Sigmoid colon (tissue), 7 donors: Measurements from ENCODE around the gene TRIO. TPM values are rescaled to one million over a fixed set of nuclear protein-coding genes. Genes with fewer than 3 reads are reported as not detected.

Source experiments
- DNase-seq: peaks from one replicate; pipeline ENCODE4 v3.0.0-alpha.2; 2019
- H3K27ac ChIP-seq, 4 donors: fragments of 200-600 bp; sonication (generic); one replicate each; pipeline ENCODE4 v1.5.1; 2016 to 2019; ENCODE audit warnings: mild to moderate bottlenecking in 1 of 4
- H3K27me3 ChIP-seq, 3 donors: fragments of 200-600 bp; sonication (generic); one replicate each; pipeline ENCODE4 v1.5.1; 2019; ENCODE audit warnings: mild to moderate bottlenecking in 1 of 3
- H3K36me3 ChIP-seq, 4 donors: fragments of 200-600 bp; sonication (generic); one replicate each; pipeline ENCODE4 v1.5.1; 2016 to 2019
- H3K4me1 ChIP-seq, 4 donors: fragments of 200-600 bp; sonication (generic); one replicate each; pipeline ENCODE4 v1.5.1; 2017 to 2019
- H3K4me3 ChIP-seq, 4 donors: fragments of 200-600 bp; sonication (generic); one replicate each; pipeline ENCODE4 v1.5.1; 2017 to 2019; ENCODE audit warnings: mild to moderate bottlenecking in 2 of 4, moderate library complexity in 1 of 4
- H3K9me3 ChIP-seq, 4 donors: fragments of 200-600 bp in 3 of 4; sonication (generic) in 3 of 4; one replicate each; pipeline versions ENCODE4 v1.5.1 to v1.6.1; 2013 to 2019
- EP300 ChIP-seq, 4 donors: sonication (generic); formaldehyde crosslinking; IDR thresholded peaks; one replicate each; pipeline ENCODE4 v1.6.1; 2017; ENCODE audit warnings: antibody characterized with exemption in 4 of 4
- POLR2A ChIP-seq, 2 donors: fragments of 450-650 bp; IDR thresholded peaks; one replicate each; pipeline ENCODE4 v1.6.1; 2016; ENCODE audit warnings: antibody characterized with exemption in 2 of 2, mild to moderate bottlenecking in 2 of 2, moderate library complexity in 2 of 2
- POLR2AphosphoS5 ChIP-seq, 4 donors: sonication (generic); formaldehyde crosslinking; IDR thresholded peaks; one replicate each; pipeline ENCODE4 v1.6.1; 2017; ENCODE audit warnings: antibody characterized with exemption in 4 of 4
- WGBS, 2 donors: extraction: QIAGEN DNeasy Blood & Tissue Kit; methylation state at CpG; one replicate each; pipeline ENCODE4 v1.1.7; 2013; 5-methylcytosine and 5-hydroxymethylcytosine counted together
- intact Hi-C: fragments of 100-400 bp; cut with DNase I; formaldehyde crosslinking; loops from one replicate; pipeline ENCODE4 v1.15.1; 2023
- polyA plus RNA-seq, 3 donors: library from polyadenylated mRNA; stranded (reverse); fragments of 200-250 nt; gene quantifications; one replicate each; pipeline ENCODE4 v1.2.3, GENCODE V29; 2013
- total RNA-seq, 4 donors: library from RNA; depleted of rRNA; stranded (reverse); fragments of >200 nt; gene quantifications; one replicate each; pipeline ENCODE4 v1.1.0, GENCODE V29; 2016
- TF ChIP-seq, protein P1 (sequence below), 4 experiments: fragments of 450-650 bp in 3 of 4; fragments of 200-600 bp in 1 of 4; IDR thresholded peaks; one replicate each; pipeline ENCODE4 v1.5.1; 2016 to 2019; ENCODE audit warnings: antibody characterized with exemption in 4 of 4, mild to moderate bottlenecking in 3 of 4, moderate library complexity in 2 of 4
- donor health status: healthy with polysubstance abuse.
- donor health status: Bipolar disorder and iron deficiency.
- donor health status: healthy.

The TRIO gene
- total and polyA plus RNA-seq, 7 donors: 34.8 to 300 (median 119) TPM

DNA sequence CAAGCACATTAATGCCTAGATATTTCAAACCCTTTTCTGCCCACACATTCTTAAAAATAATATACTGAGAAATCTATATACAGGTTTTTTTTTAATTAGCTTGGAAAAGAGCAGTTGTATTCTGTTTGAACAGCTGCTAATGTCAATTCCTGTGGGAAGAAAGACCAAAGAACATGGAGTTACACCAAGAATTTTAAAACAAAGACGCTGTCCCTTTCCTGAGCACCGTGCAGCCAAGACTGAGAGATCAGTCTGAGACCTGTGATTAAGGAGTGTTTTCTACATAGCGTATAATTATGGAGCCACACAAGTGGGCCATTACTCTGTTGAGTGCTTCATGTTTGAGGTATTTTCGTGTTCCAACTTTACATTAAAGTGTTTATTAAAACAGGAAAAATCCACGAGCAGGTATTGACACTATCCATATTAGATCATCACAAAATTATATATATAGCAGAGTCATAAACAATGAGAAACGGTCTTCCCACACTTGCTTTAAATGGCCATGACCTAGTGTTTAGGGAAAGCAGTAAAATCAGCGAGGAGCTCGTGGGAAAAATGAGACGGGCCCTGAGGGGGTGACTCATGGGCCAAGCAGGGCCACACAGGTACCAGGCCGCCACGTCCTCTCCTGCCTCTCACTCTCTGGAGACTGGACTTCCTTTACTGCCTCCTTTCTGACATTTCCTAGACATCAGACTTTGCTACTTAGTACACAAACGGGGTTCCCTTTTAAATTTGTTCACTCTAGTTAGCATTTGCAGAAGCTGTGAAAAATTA lies 285.4 kb downstream of the TRIO start:
- peaks cover 0 to 41% (median 29%) of the 10 kb centered on the region in 4 donors for H3K4me1 ChIP-seq
- H3K27me3 ChIP-seq: no peaks in the 10 kb centered on the region
- intact Hi-C loops: no loop called here
- H3K27ac ChIP-seq: peak overlapping the region in 2 of 4 donors; percentile 52 to 56
- peaks cover 0 to 19% (median 2%) of the 10 kb centered on the region in 4 donors for H3K36me3 ChIP-seq
- H3K4me3 ChIP-seq: no peak overlapping the region
- no peak for DNase-seq
- TF ChIP-seq, protein P1, sequence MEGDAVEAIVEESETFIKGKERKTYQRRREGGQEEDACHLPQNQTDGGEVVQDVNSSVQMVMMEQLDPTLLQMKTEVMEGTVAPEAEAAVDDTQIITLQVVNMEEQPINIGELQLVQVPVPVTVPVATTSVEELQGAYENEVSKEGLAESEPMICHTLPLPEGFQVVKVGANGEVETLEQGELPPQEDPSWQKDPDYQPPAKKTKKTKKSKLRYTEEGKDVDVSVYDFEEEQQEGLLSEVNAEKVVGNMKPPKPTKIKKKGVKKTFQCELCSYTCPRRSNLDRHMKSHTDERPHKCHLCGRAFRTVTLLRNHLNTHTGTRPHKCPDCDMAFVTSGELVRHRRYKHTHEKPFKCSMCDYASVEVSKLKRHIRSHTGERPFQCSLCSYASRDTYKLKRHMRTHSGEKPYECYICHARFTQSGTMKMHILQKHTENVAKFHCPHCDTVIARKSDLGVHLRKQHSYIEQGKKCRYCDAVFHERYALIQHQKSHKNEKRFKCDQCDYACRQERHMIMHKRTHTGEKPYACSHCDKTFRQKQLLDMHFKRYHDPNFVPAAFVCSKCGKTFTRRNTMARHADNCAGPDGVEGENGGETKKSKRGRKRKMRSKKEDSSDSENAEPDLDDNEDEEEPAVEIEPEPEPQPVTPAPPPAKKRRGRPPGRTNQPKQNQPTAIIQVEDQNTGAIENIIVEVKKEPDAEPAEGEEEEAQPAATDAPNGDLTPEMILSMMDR (IDR thresholded peaks at IDR 0.05): no peak
- TF ChIP-seq EP300 (IDR thresholded peaks at IDR 0.05) (no peak), POLR2A (IDR thresholded peaks at IDR 0.05) (no peak), POLR2AphosphoS5 (IDR thresholded peaks at IDR 0.05) (no peak)
- 75 to 83% methylated on average over 12 of the region's 12 CpGs for WGBS, 2 donors
- no peaks in the 10 kb centered on the region for H3K9me3 ChIP-seq

DNA sequence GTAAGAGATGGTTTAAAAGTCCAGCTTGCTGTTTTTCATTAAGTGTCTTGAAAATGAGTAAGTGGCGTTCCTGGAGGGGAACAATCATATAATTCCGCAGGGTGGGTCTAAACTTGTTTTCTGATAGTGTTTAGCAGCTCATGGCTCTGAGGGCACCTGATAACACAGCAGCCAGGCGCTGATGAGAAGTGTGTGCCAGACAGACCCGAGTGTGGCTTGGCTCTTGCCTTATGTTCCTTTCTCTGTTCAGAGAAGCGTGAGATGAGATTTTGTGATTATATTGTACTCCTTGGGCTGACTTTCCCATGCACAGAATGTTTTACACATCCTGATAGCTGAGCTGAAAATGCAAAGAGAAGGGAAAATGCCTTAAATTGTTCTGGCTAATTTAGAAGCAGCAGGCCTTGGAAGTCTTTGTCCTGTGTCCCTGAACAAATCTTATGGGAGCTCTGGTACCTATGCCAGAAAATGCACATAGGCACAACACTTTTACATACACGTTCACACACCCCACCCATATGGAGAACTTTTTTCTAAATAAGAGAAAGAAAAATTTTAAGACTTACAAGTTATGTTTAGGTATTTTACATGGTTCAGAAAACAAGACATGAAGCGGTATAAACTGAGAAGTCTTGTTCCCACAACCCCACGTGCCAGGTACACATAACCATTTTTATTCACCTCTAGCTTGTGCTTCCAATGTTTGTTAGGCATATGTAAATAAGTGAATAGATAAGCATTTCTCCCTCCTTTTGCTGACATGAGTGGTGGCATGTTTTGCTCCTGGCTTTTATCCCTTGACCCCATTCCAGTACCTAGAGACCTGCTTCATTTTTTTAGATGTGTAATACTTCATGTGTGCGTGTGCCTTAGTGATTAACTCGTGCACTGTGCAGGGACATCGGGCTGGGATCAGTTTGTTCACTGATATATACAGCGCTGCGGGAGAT lies 286.2 kb downstream of the TRIO start:
- WGBS, 2 donors: 88 to 93% methylated on average over 13 of the region's 13 CpGs
- Histone ChIP-seq H3K4me1 (peaks cover 0 to 41% (median 29%) of the 10 kb centered on the region in 4 donors), H3K4me3 (no peak overlapping the region), H3K36me3 (peaks cover 0 to 22% (median 2%) of the 10 kb centered on the region in 4 donors), H3K27ac (peak overlapping the region in 2 of 4 donors; percentile 52 to 56), H3K9me3 (no peaks in the 10 kb centered on the region), H3K27me3 (no peaks in the 10 kb centered on the region)
- intact Hi-C loops: no loop called here
- TF ChIP-seq EP300 (IDR thresholded peaks at IDR 0.05) (no peak), POLR2AphosphoS5 (IDR thresholded peaks at IDR 0.05) (no peak), POLR2A (IDR thresholded peaks at IDR 0.05) (no peak)
- TF ChIP-seq, protein P1 (IDR thresholded peaks at IDR 0.05): no peak
- DNase-seq: no peak

DNA sequence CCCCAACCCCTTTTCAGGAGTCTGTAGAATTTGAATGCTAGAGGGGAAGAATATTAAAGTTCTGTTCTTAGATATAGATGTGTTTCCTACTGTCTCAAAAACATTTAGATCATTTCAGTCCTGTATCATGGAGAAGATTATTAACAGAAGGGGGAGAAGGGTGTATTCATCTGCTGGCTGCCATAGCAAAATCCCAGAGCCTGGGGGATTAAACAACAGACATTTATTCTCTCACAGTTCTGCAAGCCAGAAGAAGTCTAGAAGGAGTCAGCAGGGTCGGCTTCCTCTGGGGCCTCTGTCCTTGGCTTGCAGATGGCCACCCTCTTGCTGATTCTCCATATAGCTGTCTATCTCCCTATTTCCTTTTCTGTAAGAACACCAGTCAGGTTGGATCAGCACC lies 288.4 kb downstream of the TRIO start:
- 82 to 96% methylated on average over 1 of the region's 1 CpG for WGBS, 2 donors
- Histone ChIP-seq H3K27me3 (no peaks in the 10 kb centered on the region), H3K27ac (peak overlapping the region in 3 of 4 donors; percentile 7 to 63 (median 58)), H3K36me3 (peaks cover 0 to 17% (median 3%) of the 10 kb centered on the region in 4 donors), H3K4me1 (peaks cover 0 to 41% (median 29%) of the 10 kb centered on the region in 4 donors), H3K4me3 (no peak overlapping the region), H3K9me3 (no peaks in the 10 kb centered on the region)
- no peak for DNase-seq
- no peak for TF ChIP-seq POLR2AphosphoS5 (IDR thresholded peaks at IDR 0.05)
- TF ChIP-seq, protein P1 (IDR thresholded peaks at IDR 0.05): no peak
- no peak for TF ChIP-seq EP300 (IDR thresholded peaks at IDR 0.05)
- no peak for TF ChIP-seq POLR2A (IDR thresholded peaks at IDR 0.05)
- intact Hi-C loops: no loop called here

GRCh38 chr5:14432931-14433589 lies 289.9 kb downstream of the TRIO start:
- intact Hi-C loops: no loop called here
- Histone ChIP-seq H3K4me1 (peaks cover 0 to 31% (median 24%) of the 10 kb centered on the region in 4 donors), H3K36me3 (peaks cover 0 to 6% (median 2%) of the 10 kb centered on the region in 4 donors), H3K27ac (no peak overlapping the region), H3K27me3 (no peaks in the 10 kb centered on the region), H3K4me3 (no peak overlapping the region), H3K9me3 (no peaks in the 10 kb centered on the region)
- TF ChIP-seq POLR2AphosphoS5 (IDR thresholded peaks at IDR 0.05): no peak
- TF ChIP-seq POLR2A (IDR thresholded peaks at IDR 0.05): no peak
- no peak for TF ChIP-seq EP300 (IDR thresholded peaks at IDR 0.05)
- TF ChIP-seq, protein P1 (IDR thresholded peaks at IDR 0.05): no peak
- 87 to 88% methylated on average over 8 of the region's 8 CpGs for WGBS, 2 donors
- DNase-seq: no peak
